Measurements from ENCODE around the gene C16orf95. TPM values are rescaled to one million over a fixed set of nuclear protein-coding genes. Genes with fewer than 3 reads are reported as not detected.

Gene C16orf95
- total RNA-seq, 2 experiments from 2014 or later: 17.2 to 23.4 TPM

GRCh38 chr16:87325423-87325858 lies 8.2 kb upstream of the C16orf95 start:
- Mint-ChIP-seq H3K9me3 (no peaks in the 10 kb centered on the region), H3K36me3 (ENCODE audit: low read depth) (peaks cover 1% of the 10 kb centered on the region), H3K27me3 (ENCODE audit: low read depth) (no peaks in the 10 kb centered on the region), H3K4me3 (no peak overlapping the region), H3K4me1 (ENCODE audit: low read depth) (peaks cover 2% of the 10 kb centered on the region), H3K27ac (no peak overlapping the region)
- CTCF ChIA-PET: interaction anchor here (1.2 kb wide), 1 partner anchor 21 kb away, joined by 3 read pairs; no protein-coding TSS in a partner anchor
- intact Hi-C loops (cut with micrococcal nuclease): loop anchor here (2.0 kb wide), 1 partner anchor 311 kb away; no protein-coding TSS in a partner anchor
- DNase-seq: no peak

DNA sequence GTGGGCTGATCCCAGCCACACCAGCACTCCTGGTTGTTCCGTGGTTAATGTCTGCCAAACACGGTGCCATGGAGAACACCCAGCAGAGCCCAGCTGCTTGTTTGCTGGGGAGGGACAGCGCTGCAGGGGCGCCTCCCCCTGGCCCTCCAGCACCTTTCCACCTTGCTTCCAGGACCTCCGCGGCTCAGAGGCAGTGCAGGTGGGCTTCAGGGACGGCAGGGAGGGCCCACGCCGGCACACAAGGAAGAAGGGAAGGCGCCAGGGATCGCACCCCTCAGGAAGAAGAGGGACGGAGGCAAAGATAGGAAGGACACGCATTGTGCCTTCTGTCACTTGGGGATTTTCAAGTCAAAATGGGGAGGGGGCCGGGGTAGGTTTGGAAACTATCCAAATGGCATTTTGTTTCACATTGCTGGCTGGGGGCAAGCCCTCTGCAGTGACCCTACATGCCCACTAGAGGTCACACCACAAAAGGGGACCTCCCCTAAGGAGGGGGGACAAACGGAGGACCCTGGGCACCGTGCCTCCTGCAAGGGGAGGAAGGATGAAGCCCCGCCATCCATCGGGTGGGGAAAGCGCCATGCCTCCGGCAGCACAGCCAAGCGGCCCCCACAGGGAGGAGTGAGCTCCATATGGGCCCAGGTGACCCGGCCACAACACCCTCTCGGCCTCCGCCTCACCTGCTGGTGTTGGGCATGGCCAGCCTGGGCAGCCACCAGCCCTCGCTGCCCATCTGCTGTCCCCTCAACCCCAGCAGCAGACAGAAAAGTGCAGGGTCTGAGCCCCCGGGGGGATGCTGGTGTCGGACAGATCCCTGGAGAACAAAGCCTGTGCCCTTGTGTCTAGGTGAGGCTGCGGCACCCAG lies 7.5 kb upstream of the C16orf95 start:
- Mint-ChIP-seq H3K36me3 (ENCODE audit: low read depth) (no peaks in the 10 kb centered on the region), H3K9me3 (no peaks in the 10 kb centered on the region), H3K4me1 (ENCODE audit: low read depth) (peaks cover 2% of the 10 kb centered on the region), H3K27ac (no peak overlapping the region), H3K4me3 (no peak overlapping the region), H3K27me3 (ENCODE audit: low read depth) (no peaks in the 10 kb centered on the region)
- intact Hi-C loops (cut with micrococcal nuclease): loop anchor here (1.0 to 2.0 kb wide), 2 partner anchors 70 to 312 kb away; no protein-coding TSS in a partner anchor
- DNase-seq: peak; percentile 52
- CTCF ChIA-PET: interaction anchor here (0.6 to 1.2 kb wide), 3 partner anchors 10 to 20 kb away, joined by 3 read pairs; no protein-coding TSS in a partner anchor

DNA sequence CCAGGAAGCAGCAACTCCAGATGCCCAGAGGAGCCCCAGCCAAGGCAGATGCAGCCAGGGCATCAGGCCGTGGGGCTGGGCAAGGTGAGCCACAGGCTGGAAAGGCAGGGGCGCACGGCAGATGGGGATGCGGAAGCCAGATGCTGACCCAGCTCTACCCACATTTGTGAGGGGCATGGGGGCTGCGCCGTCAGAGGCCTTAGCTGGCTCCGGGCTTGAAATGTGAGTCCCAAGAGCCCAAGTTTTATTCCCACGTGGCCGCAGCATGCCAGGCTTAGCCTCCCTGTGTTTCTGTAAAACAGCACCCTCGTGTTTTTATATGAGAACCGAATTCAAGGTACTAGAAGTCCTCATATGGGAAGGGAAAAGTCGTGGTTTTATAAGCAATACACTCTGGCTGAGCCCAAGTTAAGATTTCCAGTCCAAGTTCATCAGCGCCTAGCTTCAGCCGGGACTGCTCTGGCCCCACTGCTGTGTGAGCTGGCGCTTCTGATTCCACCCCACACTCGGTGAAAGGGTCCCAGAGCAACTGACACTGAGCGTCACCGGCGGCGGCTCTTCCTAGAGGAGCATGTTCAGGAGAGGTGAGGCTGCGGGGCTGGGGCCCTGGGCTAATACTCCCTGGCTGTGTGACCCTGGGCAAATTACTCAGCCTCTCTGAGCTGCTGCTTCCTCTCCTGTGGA lies 6.7 kb upstream of the C16orf95 start:
- Mint-ChIP-seq H3K9me3 (no peaks in the 10 kb centered on the region), H3K27me3 (ENCODE audit: low read depth) (no peaks in the 10 kb centered on the region), H3K27ac (no peak overlapping the region), H3K36me3 (ENCODE audit: low read depth) (peaks cover 1% of the 10 kb centered on the region), H3K4me3 (no peak overlapping the region), H3K4me1 (ENCODE audit: low read depth) (peaks cover 4% of the 10 kb centered on the region)
- CTCF ChIA-PET: interaction anchor here (0.6 to 0.9 kb wide), 2 partner anchors 9 to 15 kb away, joined by 3 read pairs; no protein-coding TSS in a partner anchor
- no peak for DNase-seq
- intact Hi-C loops (cut with micrococcal nuclease): loop anchor here (1.0 to 2.0 kb wide), 2 partner anchors 70 to 313 kb away; no protein-coding TSS in a partner anchor

DNA sequence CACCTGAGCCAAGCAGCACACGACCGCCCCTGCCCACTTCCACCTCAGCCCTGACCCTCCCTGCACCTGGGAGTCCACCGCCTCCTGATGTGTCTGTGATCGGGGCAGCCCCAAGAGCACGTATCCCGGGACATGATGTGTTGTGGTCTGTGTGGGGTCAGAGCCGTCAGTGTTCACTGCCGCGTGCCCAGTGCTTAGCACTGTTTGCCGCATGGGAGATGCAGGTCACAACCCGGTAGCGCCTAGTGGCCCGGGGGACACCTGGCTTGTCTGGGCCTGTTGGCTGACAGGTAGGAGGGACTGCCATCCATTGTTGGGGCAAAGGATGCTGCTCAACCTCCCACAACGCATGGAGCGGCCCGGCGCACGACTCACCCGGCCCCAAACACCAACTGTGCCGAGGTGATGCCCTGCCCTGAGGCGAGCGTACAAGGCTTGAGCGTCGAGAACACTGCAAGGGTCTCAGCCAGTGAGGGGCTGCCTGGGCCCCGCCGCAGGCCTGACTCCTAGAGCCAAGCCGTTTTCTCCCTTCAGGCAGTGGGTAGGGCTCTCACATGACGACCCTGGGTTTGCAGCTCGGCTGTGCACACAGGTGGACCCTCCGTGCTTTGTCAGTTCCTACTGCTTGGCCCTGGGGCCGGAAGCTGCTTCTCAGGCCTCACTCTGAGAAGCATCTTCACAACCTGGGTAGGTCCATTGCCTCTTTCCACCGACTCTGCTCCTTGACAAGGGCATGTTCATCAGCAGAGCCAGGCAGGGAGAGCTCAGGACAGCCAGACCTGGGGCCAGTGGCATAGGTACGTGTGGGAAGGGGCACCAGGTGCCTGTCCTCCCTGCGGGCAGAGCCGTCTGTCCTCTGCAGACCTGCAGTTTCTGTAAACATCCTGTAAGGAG lies 5.9 kb upstream of the C16orf95 start:
- no peaks in the 10 kb centered on the region for H3K27me3 Mint-ChIP-seq (ENCODE audit: low read depth)
- peaks cover 12% of the 10 kb centered on the region for H3K4me1 Mint-ChIP-seq (ENCODE audit: low read depth)
- H3K36me3 Mint-ChIP-seq (ENCODE audit: low read depth): peaks cover 9% of the 10 kb centered on the region
- intact Hi-C loops (cut with micrococcal nuclease): no loop called here
- H3K4me3 Mint-ChIP-seq: no peak overlapping the region
- DNase-seq: no peak
- CTCF ChIA-PET: interaction anchor here (0.7 to 0.9 kb wide), 2 partner anchors 8 to 70 kb away, joined by 3 read pairs; no protein-coding TSS in a partner anchor
- H3K27ac Mint-ChIP-seq: no peak overlapping the region
- H3K9me3 Mint-ChIP-seq: no peaks in the 10 kb centered on the region

GRCh38 chr16:87322360-87322759 lies 5.2 kb upstream of the C16orf95 start:
- no peaks in the 10 kb centered on the region for H3K27me3 Mint-ChIP-seq (ENCODE audit: low read depth)
- H3K4me1 Mint-ChIP-seq (ENCODE audit: low read depth): peaks cover 13% of the 10 kb centered on the region
- H3K4me3 Mint-ChIP-seq: no peak overlapping the region
- CTCF ChIA-PET: no interaction called here
- intact Hi-C loops (cut with micrococcal nuclease): no loop called here
- H3K9me3 Mint-ChIP-seq: no peaks in the 10 kb centered on the region
- no peak overlapping the region for H3K27ac Mint-ChIP-seq
- peaks cover 13% of the 10 kb centered on the region for H3K36me3 Mint-ChIP-seq (ENCODE audit: low read depth)
- no peak for DNase-seq

DNA sequence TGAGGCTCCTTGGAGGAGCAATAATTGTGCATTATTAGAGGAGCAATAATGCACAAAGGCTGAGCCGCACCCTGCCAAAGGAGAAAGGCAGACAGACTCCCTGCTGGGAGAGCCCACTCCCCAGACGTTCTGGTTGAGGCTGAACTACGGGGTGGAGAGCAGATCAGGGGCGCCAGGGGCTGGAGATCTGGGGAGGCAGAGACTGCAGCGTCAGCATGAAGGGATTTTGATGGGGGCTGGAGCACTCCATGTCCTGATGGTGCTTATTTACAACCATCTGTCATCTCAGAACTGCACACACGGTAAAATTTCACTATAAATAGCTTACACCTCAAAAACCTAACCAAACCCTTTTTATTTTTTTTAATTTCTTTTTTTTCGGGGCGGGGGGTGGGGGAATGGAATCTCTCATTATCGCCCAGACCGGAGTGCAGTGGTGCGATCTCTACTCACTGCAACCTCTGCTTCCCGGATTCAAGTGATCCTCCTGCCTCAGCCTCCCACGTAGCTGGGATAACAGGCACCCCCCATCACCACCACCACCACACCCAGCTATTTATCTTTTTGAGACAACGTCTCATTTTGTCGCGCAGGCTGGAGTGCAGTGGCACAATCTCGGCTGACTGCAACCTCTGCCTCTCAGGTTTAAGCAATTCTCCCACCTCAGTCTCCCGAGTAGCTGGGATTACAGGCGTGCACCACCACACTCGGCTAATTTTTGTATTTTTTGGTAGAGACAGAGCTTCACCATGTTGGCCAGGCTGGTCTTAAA lies 4.3 kb upstream of the C16orf95 start:
- CTCF ChIA-PET: interaction anchor here (0.8 kb wide), 1 partner anchor 10 kb away, joined by 3 read pairs; no protein-coding TSS in a partner anchor
- Mint-ChIP-seq H3K27ac (peak overlapping the region; percentile 19), H3K4me3 (no peak overlapping the region), H3K36me3 (ENCODE audit: low read depth) (peaks cover 13% of the 10 kb centered on the region), H3K4me1 (ENCODE audit: low read depth) (peaks cover 15% of the 10 kb centered on the region), H3K9me3 (no peaks in the 10 kb centered on the region), H3K27me3 (ENCODE audit: low read depth) (no peaks in the 10 kb centered on the region)
- no peak for DNase-seq
- intact Hi-C loops (cut with micrococcal nuclease): no loop called here

GRCh38 chr16:87320510-87321227 lies 3.5 kb upstream of the C16orf95 start:
- no peak for DNase-seq
- CTCF ChIA-PET: no interaction called here
- no peaks in the 10 kb centered on the region for H3K27me3 Mint-ChIP-seq (ENCODE audit: low read depth)
- no peak overlapping the region for H3K27ac Mint-ChIP-seq
- intact Hi-C loops (cut with micrococcal nuclease): no loop called here
- H3K4me1 Mint-ChIP-seq (ENCODE audit: low read depth): peaks cover 19% of the 10 kb centered on the region
- H3K4me3 Mint-ChIP-seq: no peak overlapping the region
- no peaks in the 10 kb centered on the region for H3K9me3 Mint-ChIP-seq
- peaks cover 13% of the 10 kb centered on the region for H3K36me3 Mint-ChIP-seq (ENCODE audit: low read depth)

DNA sequence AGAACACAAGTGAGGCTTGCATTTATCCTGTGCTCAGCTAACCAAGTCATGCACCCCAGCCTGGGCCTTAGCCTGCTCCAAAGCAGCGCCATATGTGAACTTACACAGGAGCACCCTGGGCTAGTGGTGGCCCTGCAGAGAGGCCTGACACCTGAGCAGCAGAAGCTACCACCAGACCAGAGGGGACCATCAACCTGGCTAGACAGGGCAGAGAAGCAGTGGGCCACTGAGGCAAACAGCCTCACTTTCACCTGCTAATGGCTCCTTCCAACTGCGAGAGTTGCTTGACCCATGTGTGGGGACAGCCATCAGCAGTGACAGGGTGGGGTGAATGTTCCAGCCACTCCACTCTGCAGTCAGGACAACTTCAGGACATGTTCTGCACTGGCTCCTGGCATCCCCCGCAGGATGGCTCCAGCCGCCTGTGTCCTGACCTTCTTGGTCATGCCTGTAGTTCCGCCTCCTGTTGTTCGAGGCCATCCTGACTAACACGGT lies 2.9 kb upstream of the C16orf95 start:
- CTCF ChIA-PET: no interaction called here
- DNase-seq: no peak
- Mint-ChIP-seq H3K36me3 (ENCODE audit: low read depth) (peaks cover 13% of the 10 kb centered on the region), H3K27me3 (ENCODE audit: low read depth) (no peaks in the 10 kb centered on the region), H3K4me3 (no peak overlapping the region), H3K4me1 (ENCODE audit: low read depth) (peaks cover 17% of the 10 kb centered on the region), H3K27ac (no peak overlapping the region), H3K9me3 (no peaks in the 10 kb centered on the region)
- intact Hi-C loops (cut with micrococcal nuclease): loop anchor here (5.0 kb wide), 1 partner anchor 552 kb away; no protein-coding TSS in a partner anchor

- CTCF ChIA-PET: interaction anchor here (0.8 to 0.9 kb wide), 2 partner anchors 62 to 317 kb away, joined by 3 to 6 read pairs; no protein-coding TSS in a partner anchor
- Mint-ChIP-seq H3K27ac (peak overlapping the region; percentile 91), H3K4me3 (peak overlapping the region; percentile 88), H3K4me1 (ENCODE audit: low read depth) (peaks cover 17% of the 10 kb centered on the region), H3K27me3 (ENCODE audit: low read depth) (no peaks in the 10 kb centered on the region), H3K36me3 (ENCODE audit: low read depth) (peaks cover 13% of the 10 kb centered on the region), H3K9me3 (no peaks in the 10 kb centered on the region)
- intact Hi-C loops (cut with micrococcal nuclease): loop anchor here (5.0 kb wide), 1 partner anchor 553 kb away; no protein-coding TSS in a partner anchor
- no peak for DNase-seq
These were observed 1.8 kb upstream of the C16orf95 start for GRCh38 chr16:87319011-87319410.

DNA sequence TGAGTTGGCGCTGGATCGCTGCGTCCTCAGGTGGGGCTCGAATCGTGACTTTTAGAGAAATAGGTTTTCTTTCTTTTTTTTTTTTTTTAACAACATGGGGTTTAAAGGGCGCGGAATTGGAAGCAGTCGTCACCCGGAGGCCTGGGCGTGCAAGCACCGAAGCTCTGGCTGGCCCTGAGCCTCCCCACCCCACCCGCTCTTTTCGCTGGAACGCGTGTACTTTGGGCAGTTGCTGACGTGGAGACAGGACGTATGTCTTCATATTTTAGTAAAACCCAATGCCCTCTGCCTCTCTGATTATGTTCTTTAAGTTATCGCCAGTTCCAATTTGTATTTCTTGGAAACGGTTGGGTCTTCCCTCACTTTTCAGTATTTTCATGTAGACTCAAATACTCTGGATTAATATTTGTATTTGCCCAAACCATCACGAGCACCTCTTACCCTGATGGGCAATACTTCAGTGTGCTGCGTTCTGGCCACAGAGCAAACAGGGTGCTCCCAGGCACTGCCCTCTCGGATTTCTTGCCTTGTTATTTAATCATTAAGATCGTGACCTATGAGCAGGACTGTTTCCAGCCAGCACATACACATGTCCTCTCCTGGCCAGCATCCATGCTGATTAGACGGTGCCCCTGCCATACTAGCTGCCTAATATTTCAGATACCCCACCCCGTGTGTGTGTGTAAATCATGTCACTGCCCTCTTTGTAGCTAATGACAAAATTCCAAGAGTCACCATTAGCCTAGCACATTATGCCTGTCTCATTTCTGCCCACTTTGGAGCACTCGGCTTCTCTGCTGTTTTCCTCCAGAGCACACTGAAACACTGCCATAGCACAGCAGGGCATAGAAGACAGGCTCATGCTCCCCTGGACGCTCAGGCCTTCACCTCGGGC lies 805 bp upstream of the C16orf95 start:
- H3K36me3 Mint-ChIP-seq (ENCODE audit: low read depth): peaks cover 13% of the 10 kb centered on the region
- no peaks in the 10 kb centered on the region for H3K27me3 Mint-ChIP-seq (ENCODE audit: low read depth)
- peaks cover 17% of the 10 kb centered on the region for H3K4me1 Mint-ChIP-seq (ENCODE audit: low read depth)
- intact Hi-C loops (cut with micrococcal nuclease): loop anchor here (1.0 to 5.0 kb wide), 6 partner anchors 65 to 554 kb away; partner anchors contain the start of genes FBXO31 and ZCCHC14
- CTCF ChIA-PET: interaction anchor here (0.8 to 3.3 kb wide), 7 partner anchors 10 to 318 kb away, joined by 3 to 16 read pairs (median 6); no protein-coding TSS in a partner anchor
- H3K27ac Mint-ChIP-seq: peak overlapping the region; percentile 91
- peak overlapping the region; percentile 88 for H3K4me3 Mint-ChIP-seq
- peak; percentile 60 for DNase-seq
- H3K9me3 Mint-ChIP-seq: no peaks in the 10 kb centered on the region

Measured in activated naive CD4-positive, alpha-beta T cell treated with anti-CD3 and anti-CD28 coated beads for 36 hours (primary cell).